GM12878 (cell line): ENCODE measurements around the gene AP2A2. TPM values are rescaled to one million over a fixed set of nuclear protein-coding genes. Genes with fewer than 3 reads are reported as not detected.
"Not testable (repeated sequence)": the region's sequence is repeated elsewhere in the genome, so short reads cannot be mapped to it uniquely, and the experiment has no call there.

Experiments used
- ATAC-seq: fragments of 200-7000 bp; cut with Tn5 transposase; 3 replicates; pipeline ENCODE4 v1.9.1; 2020; ENCODE audit warnings: mild to moderate bottlenecking, moderate library complexity
- BruUV-seq: library from RNA; stranded (reverse); fragments of 400-500 nt; replicated peaks from 2 replicates; lab custom pipeline; 2021; lab: Mats Ljungman, UMichigan
- CTCF ChIA-PET: fragments of 300-600 bp; sonication (Branson Sonifier 250); formaldehyde crosslinking; extraction: SDS; loops from one replicate; lab custom pipeline; 2021; ENCODE audit warnings: inconsistent platforms; lab: Yijun Ruan, JAX
- POLR2A ChIA-PET: fragments of 350-600 bp; formaldehyde crosslinking; extraction: SDS; loops from one replicate; lab custom pipeline; 2021; ENCODE audit warnings: inconsistent platforms; lab: Charles Lee
- RAD21 ChIA-PET: fragments of 300-600 bp; sonication (Branson Sonifier 250); formaldehyde crosslinking; loops from one replicate; lab custom pipeline; 2023; ENCODE audit warnings: antibody characterized with exemption; ENCODE audit not compliant: unreplicated experiment; lab: Charles Lee
- SMC1A ChIA-PET: fragments of 300-600 bp; sonication (Branson Sonifier 250); formaldehyde crosslinking; loops from one replicate; lab custom pipeline; 2023; ENCODE audit not compliant: unreplicated experiment, uncharacterized antibody; lab: Charles Lee
- DNase-seq: peaks from one replicate; pipeline ENCODE4 v3.0.0-alpha.2; 2011; ENCODE audit warnings: low read depth, low spot score
- FAIRE-seq: peaks from 3 replicates; lab custom pipeline; 2011; peaks lifted over from hg19 to GRCh38; lab: Jason Lieb, UNC
- H2AFZ ChIP-seq: 2 replicates; pipeline ENCODE4 v1.6.0; 2011; ENCODE audit warnings: low read depth, low read length, control low read depth; ENCODE audit not compliant: control insufficient read depth
- H3K27ac ChIP-seq: 2 replicates; pipeline ENCODE4 v1.5.1; 2011; ENCODE audit warnings: control low read depth; ENCODE audit not compliant: control insufficient read depth, insufficient read depth
- H3K27me3 ChIP-seq, 2 experiments: replicated peaks in 1 of 2; 2 replicates each; pipeline versions ENCODE4 v1.6.0 to v1.6.1; 2011; ENCODE audit warnings: low read length in 1 of 2; ENCODE audit not compliant: control insufficient read depth in 2 of 2, insufficient read depth in 2 of 2
- H3K36me3 ChIP-seq, 2 experiments: 2 replicates each; pipeline ENCODE4 v1.5.1; 2011; ENCODE audit warnings: low read length in 1 of 2; ENCODE audit not compliant: control insufficient read depth in 2 of 2, insufficient read depth in 2 of 2
- H3K4me1 ChIP-seq: 2 replicates; pipeline ENCODE4 v1.6.1; 2011; ENCODE audit warnings: mild to moderate bottlenecking, low read length, moderate library complexity, mixed read lengths; ENCODE audit not compliant: control insufficient read depth, insufficient read depth
- H3K4me2 ChIP-seq: 2 replicates; pipeline ENCODE4 v1.6.0; 2011; ENCODE audit warnings: control low read depth; ENCODE audit not compliant: control insufficient read depth, insufficient read depth
- H3K4me3 ChIP-seq: fragments of 200-600 bp; sonication (generic); 2 replicates; pipeline ENCODE4 v1.5.1; 2016
- H3K79me2 ChIP-seq: 2 replicates; pipeline ENCODE4 v1.6.0; 2011; ENCODE audit warnings: low read length; ENCODE audit not compliant: control insufficient read depth, insufficient read depth
- H3K9ac ChIP-seq: 2 replicates; pipeline ENCODE4 v1.8.0; 2011; ENCODE audit warnings: low read length, control low read depth, mixed read lengths; ENCODE audit not compliant: control insufficient read depth, insufficient read depth
- H3K9me3 ChIP-seq: replicated peaks from 3 replicates; pipeline ENCODE4 v1.5.1; 2011; ENCODE audit warnings: mild to moderate bottlenecking, low read length; ENCODE audit not compliant: control insufficient read depth, insufficient read depth
- H4K20me1 ChIP-seq: 2 replicates; pipeline ENCODE4 v1.6.0; 2011; ENCODE audit not compliant: control insufficient read depth, insufficient read depth
- HDGF ChIP-seq: fragments of 450-650 bp; IDR thresholded peaks from 2 replicates; pipeline ENCODE4 v1.6.1; 2016; ENCODE audit warnings: antibody characterized with exemption
- ZBTB4 ChIP-seq: fragments of 450-650 bp; formaldehyde crosslinking; IDR thresholded peaks from 2 replicates; pipeline ENCODE4 v1.4.0; 2022; ENCODE audit warnings: mild to moderate bottlenecking, moderate library complexity
- WGBS: methylation state at CpG from one replicate; pipeline ENCODE4 v1.1.6; 2016; ENCODE audit warnings: low lambda C conversion rate; ENCODE audit not compliant: insufficient replicate concordance, insufficient coverage; ENCODE audit errors: missing lambda C conversion rate; 5-methylcytosine and 5-hydroxymethylcytosine counted together
- in situ Hi-C: fragments of 300-500 bp; cut with MboI; formaldehyde crosslinking; loops from 9 replicates; pipeline ENCODE4 v1.14.3; 2018; ENCODE audit warnings: mixed read lengths
- intact Hi-C: fragments of 100-400 bp; cut with micrococcal nuclease; formaldehyde crosslinking; loops from one replicate; pipeline ENCODE4 v1.14.2; 2022; ENCODE audit not compliant: unreplicated experiment
- polyA plus RNA-seq, 11 experiments: library from polyadenylated mRNA; depleted of rRNA in 4 of 11; unstranded in 6 of 11; stranded (reverse) in 5 of 11; fragments of >200 nt; fragmentation: Nextera tagmentation in 4 of 11; fragmentation: Illumina TruSeq in 1 of 11; extraction: Ambion mirVana in 4 of 11; extraction: Trizol in 1 of 11; gene quantifications; 1 replicate in 1 of 11; 2 replicates in 10 of 11; pipeline versions ENCODE4 v1.2.1 to v1.2.3, GENCODE V29; 2011 to 2016; ENCODE audit warnings: inconsistent platforms in 2 of 11, missing spikeins in 2 of 11, low read depth in 1 of 11
- total RNA-seq, 4 experiments: library from RNA; depleted of rRNA in 3 of 4; stranded (reverse); fragments of >200 nt in 3 of 4; fragmentation: Illumina TruSeq in 1 of 4; extraction: Trizol in 1 of 4; gene quantifications; 2 replicates each; pipeline versions ENCODE4 v1.2.1 to v1.2.3, GENCODE V29; 2013 to 2021

Gene AP2A2
- total and polyA plus RNA-seq, 10 of the 15 experiments (the other 5 are each of a cell fraction or from before 2014, with no cell fraction given), result 0.58 to 48.8 (median 18.2) TPM

- TF ChIP-seq ZBTB4 (CRISPR knock-in tag) (no peak), HDGF (no peak)
Measured at GRCh38 chr11:1015826-1016545, 90.3 kb downstream of the AP2A2 start (continued).

- H3K27ac ChIP-seq, RAD21 ChIA-PET, H3K4me2 ChIP-seq, BruUV-seq, intact Hi-C loops, ATAC-seq, H3K9me3 ChIP-seq, H2AFZ ChIP-seq, H4K20me1 ChIP-seq, H3K9ac ChIP-seq, H3K79me2 ChIP-seq, CTCF ChIA-PET, H3K27me3 ChIP-seq, H3K4me3 ChIP-seq, H3K4me1 ChIP-seq, H3K36me3 ChIP-seq, in situ Hi-C loops, POLR2A ChIA-PET, DNase-seq: not testable (repeated sequence)
- FAIRE-seq, result peak; percentile 97
- SMC1A ChIA-PET, result interaction anchor here (0.5 kb wide), 1 partner anchor 87 kb away, joined by 3 read pairs; no protein-coding TSS in a partner anchor
- WGBS, result 61% methylated on average over 7 of the region's 7 CpGs
Measured at GRCh38 chr11:1016610-1017126, 91.0 kb downstream of the AP2A2 start.
